ENCODE measurements around the gene C16orf46.

C16orf46 gene

DNA sequence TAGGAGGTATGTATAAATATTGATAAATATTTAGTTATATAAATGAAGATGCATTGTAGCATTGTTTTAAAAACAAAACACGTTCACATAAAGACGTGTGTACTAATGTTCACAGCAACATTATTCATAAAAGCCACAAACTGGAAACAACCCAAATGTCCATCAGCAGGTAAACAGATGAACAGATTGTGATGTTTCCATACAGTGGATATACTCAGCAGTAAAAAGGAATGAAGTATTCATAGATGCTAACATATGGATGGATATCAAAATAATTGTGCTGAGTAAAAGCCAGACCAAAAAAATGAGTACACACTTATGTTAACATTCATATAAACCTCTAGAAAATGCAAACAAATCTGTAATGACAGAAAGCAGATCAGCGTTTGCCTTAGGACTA, 64.1 kb downstream of the C16orf46 start:
- DNase-seq, result no peak

All from T-helper 2 cell (primary cell).